Mononuclear cell (primary cell): ENCODE measurements around the gene OSBP. TPM values are rescaled to one million over a fixed set of nuclear protein-coding genes. Genes with fewer than 3 reads are reported as not detected.

Experiments used
- H3K27me3 ChIP-seq: 2 replicates; pipeline ENCODE4 v1.6.0; 2011; ENCODE audit warnings: low read length, control low read depth; ENCODE audit not compliant: insufficient read depth
- H3K4me1 ChIP-seq: 2 replicates; pipeline ENCODE4 v1.5.1; 2011; ENCODE audit warnings: mild to moderate bottlenecking, low read length, control low read depth; ENCODE audit not compliant: insufficient read depth
- H3K4me3 ChIP-seq: 2 replicates; pipeline ENCODE4 v1.5.1; 2011; ENCODE audit warnings: mild to moderate bottlenecking, low read length, moderate library complexity
- H3K9me3 ChIP-seq: 2 replicates; pipeline ENCODE4 v1.5.1; 2011; ENCODE audit warnings: low read depth, mild to moderate bottlenecking, control low read depth, low read length
- total RNA-seq: library from RNA; depleted of rRNA; stranded (reverse); fragments of >200 nt; gene quantifications from one replicate; pipeline ENCODE4 v1.2.3, GENCODE V29; 2012

Gene OSBP
- total RNA-seq, 1 donor = 49.3 TPM

DNA sequence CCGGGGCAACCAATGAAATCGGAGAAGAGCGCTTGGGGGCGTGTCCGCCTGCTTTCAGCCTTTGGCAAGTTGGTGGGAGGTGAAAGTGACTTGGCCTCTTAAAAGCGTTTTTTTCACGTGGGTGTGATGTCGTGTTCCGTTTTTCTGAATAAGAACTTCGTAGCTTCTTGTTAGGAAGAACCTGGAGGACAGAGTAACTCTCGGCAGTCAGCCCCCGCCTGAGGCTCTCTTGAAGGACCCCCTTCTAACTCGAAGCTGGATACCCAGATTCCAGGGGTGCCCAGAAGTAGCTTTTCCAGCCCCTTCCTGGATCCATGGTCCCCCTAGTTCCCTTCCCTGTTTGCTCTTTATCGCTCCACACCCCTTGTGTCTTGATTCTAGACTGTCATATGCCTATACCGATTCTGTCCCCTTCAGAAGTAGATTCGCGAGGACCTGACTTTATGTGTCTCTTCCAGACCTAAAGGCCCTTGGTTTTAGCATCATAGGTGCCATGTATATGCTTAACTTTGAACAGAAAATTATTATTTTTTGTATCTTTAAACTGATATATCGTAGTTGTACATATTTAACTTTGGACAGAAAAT is 915 bp upstream of the OSBP start:
- Histone ChIP-seq H3K4me3 (peak overlapping the region; percentile 43), H3K27me3 (no peaks in the 10 kb centered on the region), H3K9me3 (no peaks in the 10 kb centered on the region), H3K4me1 (peaks cover 38% of the 10 kb centered on the region)

DNA sequence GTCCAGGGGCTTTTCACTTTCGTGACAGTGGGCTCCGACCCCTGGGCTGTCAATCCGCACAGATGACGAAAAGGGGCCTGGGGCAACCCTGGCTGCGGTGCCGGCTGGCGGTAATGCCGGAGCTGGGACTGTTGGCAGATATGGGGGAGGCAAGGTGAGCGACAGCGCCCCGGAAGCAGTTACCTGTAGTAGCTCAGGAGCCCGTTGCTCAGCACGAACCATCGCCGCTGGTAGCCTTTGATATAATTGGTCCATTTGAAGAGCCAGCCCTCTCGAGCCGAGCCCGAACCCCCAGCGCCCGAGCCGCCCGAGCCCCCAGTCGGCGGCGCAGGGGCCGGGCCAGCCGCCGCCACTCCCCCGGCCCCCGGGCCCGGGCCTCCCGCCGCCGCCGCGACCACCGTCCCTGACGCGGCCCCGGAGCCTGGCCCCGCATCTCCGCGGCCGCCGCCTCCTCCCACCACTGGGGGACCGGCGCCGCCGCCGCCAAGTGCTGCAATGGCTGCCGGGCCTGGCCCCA is 396 bp downstream of the OSBP start:
- Histone ChIP-seq H3K27me3 (no peaks in the 10 kb centered on the region), H3K4me1 (peaks cover 39% of the 10 kb centered on the region), H3K9me3 (no peaks in the 10 kb centered on the region), H3K4me3 (peak overlapping the region; percentile 81)

DNA sequence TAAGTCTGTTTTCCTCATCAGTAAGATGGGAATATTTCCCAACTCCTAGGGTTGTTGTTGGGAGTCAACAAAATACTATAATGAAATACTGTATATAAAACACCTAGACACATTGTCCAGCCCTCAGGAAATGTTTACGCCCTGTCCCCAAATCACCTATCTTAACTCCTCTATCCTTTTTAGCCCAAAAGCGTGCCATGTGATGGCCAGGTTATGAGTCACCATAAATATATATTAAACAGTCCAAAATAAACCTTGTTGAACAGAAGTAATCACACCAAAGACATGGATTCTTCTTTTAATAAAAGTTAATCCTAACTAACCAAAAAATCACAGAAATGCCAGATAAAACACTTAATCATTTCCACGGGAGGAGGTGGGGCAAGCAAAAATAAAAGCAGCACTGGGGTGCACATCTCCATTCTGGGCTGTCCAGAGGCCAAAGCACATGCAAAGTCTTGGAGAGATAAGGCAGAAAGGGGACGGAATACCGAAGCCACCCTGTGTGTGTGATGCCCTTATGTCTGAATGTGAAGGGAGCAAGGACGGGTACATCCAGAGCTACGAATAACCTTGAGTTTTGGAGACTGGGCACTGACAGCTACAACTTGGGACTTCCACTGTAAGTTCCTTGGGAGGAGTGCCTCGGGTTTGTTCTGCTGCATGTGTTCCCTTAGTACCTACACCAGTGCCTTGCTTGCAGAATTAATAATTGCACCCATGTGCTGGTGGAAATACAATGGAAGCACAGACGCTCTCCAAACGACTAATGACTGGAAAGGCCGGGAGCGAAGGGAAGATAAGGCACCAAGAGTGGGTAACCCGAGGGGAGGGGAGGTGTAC is 1.1 kb downstream of the OSBP start:
- Histone ChIP-seq H3K4me3 (peak overlapping the region; percentile 81), H3K4me1 (peaks cover 39% of the 10 kb centered on the region), H3K27me3 (no peaks in the 10 kb centered on the region), H3K9me3 (no peaks in the 10 kb centered on the region)

DNA sequence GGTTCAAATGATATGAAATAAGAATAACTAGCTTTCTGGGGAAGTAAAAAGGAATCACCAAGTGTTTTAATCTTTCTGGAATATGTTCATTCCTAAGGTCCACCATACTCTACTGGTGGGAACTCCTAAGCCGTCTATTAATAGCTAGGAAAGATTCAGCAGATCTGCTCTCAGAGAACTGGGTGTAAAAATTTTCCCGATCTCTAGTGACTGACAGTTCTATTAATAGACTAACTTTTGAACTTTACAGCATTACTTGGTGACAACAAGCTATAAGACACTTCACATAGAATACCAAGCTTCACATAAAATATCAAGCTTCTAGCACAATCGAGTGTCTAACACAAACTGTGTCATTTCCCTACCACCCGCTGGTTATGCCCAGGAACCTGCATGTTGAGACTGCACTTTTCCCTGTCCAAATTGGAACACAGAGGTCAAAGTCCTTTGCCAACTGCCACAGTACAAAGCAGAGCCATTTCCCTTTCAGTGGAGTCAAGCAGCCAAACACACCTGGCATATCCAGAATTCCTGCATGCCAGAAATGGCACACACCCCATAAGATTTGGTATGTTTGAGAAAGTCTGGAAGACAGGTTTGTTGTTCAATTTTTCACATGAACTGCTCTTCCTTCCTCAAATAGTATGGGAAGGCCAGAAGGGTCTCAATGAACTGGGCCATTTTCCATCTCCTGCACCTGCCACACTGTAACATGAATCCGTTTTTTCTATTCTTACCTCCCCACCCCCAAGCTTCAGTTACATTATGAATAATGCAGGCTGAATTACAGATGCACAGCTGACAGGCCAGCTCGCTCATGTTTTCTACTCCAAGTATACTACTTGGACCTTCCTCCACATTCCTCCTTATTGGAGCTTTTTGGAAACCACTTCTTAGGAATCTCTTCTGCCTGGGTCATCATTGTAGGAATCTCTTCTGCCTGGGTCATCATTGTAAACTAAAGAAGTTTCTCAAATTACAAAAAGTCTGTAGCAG is 3.7 kb downstream of the OSBP start:
- Histone ChIP-seq H3K9me3 (no peaks in the 10 kb centered on the region), H3K4me1 (peaks cover 39% of the 10 kb centered on the region), H3K4me3 (no peak overlapping the region), H3K27me3 (no peaks in the 10 kb centered on the region)

DNA sequence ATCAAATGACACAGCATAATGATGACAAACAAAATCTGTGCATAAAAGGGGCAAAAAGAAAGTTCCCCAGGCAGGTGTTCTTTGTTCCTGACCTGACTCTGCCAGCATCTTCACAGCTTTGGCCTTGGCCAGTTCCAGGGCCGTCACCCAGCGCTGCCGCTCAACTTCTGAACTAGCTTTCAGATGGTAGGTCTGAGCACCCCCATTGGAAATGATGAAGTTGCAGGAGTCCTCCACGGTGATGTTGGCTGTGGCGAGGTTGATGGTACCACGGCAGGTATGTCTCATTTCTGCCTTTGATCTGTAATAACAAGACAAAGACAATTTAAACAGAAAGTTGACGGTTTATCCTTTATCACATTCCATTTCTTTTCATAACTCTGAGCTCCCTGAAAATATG is 5.3 kb downstream of the OSBP start:
- Histone ChIP-seq H3K4me1 (peaks cover 35% of the 10 kb centered on the region), H3K27me3 (no peaks in the 10 kb centered on the region), H3K9me3 (no peaks in the 10 kb centered on the region), H3K4me3 (no peak overlapping the region)

DNA sequence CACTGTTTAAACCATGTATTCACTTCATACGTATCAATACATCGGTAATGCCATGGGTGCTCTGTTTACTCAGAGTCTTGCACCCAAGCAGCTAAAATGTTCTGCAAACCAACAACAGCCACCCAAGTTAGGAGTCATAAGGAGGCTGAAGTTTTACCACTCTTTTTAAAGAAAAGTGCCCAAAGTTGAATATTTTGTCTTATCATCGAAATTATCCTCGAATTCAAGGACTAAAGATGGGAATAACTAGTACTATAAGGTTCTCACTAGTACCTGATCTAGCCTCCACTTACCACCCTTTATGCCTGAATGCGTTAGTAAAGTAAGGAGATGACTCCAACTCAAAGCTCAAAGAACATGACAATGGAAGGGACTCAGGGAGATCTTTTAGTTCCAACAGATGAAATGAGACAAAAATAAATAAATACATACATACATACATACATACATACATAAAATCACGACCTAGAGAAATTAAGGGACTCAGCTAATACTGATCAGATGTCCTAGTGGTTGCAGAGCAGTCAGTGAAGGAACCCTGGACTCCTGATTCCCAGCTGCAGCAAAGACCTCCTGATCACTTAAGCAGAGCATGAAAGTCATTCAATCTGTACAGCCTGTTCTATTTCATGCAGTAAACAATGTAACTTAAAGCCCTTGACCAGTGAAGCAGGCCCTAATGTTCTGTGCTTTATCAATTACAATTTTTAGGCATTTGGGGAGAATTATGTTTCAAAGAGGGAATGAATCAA is 7.7 kb downstream of the OSBP start:
- Histone ChIP-seq H3K4me3 (no peak overlapping the region), H3K4me1 (peaks cover 15% of the 10 kb centered on the region), H3K27me3 (no peaks in the 10 kb centered on the region), H3K9me3 (no peaks in the 10 kb centered on the region)

DNA sequence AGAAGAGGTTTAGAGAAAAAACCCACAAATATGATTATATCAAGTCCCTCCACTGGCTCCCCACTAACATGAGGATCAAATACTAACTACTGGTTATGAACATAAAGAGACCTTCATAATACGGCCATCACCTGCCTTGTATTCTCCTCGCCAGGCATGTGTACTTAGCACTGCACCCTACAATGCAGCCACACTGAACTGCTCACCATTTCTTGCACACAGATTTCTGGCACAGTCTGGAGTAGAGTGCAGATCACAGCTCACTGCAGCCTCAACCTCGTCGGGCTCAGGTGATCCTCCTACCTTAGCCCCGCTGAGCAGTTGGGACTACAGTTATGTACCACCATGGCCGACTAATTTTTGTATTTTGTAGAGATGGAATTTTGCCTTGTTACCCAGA is 13.1 kb downstream of the OSBP start:
- H3K4me3 ChIP-seq = no peak overlapping the region
- H3K4me1 ChIP-seq = no peaks in the 10 kb centered on the region
- no peaks in the 10 kb centered on the region for H3K9me3 ChIP-seq
- no peaks in the 10 kb centered on the region for H3K27me3 ChIP-seq

DNA sequence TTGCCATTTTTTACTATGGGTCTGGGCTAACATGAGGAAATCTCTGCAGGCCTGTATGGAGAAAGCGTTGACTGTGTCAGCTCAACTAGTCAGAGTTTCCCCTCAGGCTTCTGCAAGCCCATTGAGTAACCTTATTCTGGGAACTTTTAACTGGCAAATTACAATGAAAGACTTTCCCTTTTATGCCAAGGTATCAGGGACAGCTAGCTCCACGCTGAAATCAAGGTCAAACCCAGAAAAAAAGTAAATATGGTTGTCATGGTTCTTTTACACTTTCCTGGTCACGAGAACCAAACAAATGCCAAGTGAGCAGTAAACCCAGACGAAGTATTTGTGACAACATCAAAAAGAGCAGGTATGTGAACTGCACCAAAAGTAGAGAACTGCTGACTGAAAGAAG is 13.8 kb downstream of the OSBP start:
- Histone ChIP-seq H3K4me1 (no peaks in the 10 kb centered on the region), H3K9me3 (no peaks in the 10 kb centered on the region), H3K4me3 (no peak overlapping the region), H3K27me3 (no peaks in the 10 kb centered on the region)

DNA sequence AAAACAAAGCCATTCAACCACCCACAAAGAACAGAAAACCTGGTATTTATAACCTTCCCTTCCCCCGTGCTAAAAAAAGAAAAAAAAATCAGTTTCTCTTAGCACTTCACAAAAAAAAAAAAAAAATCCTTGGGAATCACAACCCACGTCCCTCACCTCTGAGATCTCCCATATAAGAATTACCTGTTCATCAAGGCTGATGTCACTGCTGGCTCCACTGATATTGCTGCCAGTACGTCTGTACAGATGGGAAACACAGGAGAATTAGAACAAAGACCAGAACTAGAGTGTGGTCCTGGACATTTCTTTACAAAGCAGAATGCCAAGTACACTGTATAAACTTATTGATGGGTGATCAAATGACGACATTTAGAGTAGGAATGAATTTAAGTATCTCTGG is 14.9 kb downstream of the OSBP start:
- no peaks in the 10 kb centered on the region for H3K9me3 ChIP-seq
- H3K4me1 ChIP-seq = no peaks in the 10 kb centered on the region
- no peaks in the 10 kb centered on the region for H3K27me3 ChIP-seq
- H3K4me3 ChIP-seq = no peak overlapping the region

DNA sequence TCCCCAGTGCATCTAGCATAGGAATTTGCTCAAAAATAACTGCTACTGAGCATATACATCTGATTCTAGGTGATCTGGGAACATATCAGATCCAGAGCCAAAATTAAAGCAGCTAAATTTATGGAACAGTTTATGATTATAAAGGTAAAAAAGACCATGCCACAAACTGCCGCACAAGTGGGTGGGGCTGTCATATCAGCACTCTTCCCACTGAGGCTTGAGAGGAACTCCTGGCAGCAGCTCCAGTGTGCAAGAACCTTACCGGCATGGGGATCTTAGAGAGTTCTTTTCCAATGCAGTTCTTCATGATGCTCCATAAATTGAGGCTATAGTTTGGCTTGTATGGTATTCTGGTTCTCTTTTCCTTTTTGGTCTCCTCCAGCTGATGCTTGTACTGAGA is 15.3 kb downstream of the OSBP start:
- Histone ChIP-seq H3K4me3 (no peak overlapping the region), H3K9me3 (no peaks in the 10 kb centered on the region), H3K4me1 (no peaks in the 10 kb centered on the region), H3K27me3 (no peaks in the 10 kb centered on the region)

DNA sequence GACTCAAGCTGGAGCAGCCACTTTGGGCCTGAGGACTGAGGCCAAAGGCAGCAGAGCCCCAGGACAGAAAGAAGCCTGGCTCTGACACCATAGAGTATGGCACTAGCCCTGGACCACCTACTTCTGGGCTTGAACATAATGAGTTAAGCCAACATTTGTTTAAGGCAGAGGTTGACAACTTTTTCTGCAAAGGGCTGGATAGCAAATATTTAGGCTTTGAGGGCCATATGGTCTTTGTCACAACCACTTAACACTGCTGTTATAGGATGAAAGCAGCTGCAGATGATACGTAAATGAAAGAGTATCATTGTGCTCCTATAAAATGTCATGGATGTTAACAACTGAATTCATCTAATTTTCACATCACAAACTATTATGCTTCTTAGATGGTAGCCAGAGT is 16.6 kb downstream of the OSBP start:
- no peaks in the 10 kb centered on the region for H3K27me3 ChIP-seq
- H3K4me1 ChIP-seq = no peaks in the 10 kb centered on the region
- no peak overlapping the region for H3K4me3 ChIP-seq
- no peaks in the 10 kb centered on the region for H3K9me3 ChIP-seq

DNA sequence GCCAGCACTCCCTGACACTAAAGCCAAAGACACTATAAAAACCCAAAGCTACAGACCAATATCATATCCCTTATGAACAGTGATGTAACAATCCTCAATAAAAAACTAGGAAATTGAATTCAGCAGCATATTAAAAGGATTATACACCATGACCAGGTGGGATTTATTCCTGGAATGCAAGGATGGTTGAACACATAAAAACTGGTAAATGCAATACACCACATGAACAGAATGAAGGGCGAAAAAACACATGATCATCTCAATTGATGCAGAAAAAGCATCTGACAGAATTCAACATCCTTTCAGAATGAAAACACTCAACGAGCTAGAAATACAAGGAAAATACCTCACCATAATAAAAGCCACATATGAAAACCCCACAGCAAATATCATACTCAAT is 31.3 kb downstream of the OSBP start:
- no peaks in the 10 kb centered on the region for H3K4me1 ChIP-seq
- no peaks in the 10 kb centered on the region for H3K27me3 ChIP-seq
- H3K4me3 ChIP-seq = no peak overlapping the region
- H3K9me3 ChIP-seq = no peaks in the 10 kb centered on the region

DNA sequence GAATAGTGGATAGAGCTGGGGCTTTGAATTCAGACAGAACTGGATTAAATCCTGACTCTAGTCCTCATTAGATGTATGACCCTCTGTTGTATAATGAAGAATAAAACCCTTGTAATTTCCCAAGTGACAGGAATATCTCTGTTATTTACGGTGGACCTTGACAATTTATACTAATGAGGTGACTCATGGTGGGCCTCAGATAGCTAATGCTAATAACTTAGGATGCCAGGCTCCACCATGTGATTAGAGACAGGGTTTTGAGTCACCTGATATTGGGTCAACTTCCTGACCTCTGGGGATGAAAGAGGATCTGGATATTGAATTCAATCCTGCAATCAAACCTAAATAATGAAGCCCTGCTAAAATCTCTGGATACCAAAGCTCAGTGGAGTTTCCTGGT is 33.6 kb downstream of the OSBP start:
- H3K4me3 ChIP-seq = no peak overlapping the region
- no peaks in the 10 kb centered on the region for H3K9me3 ChIP-seq
- H3K27me3 ChIP-seq = no peaks in the 10 kb centered on the region
- no peaks in the 10 kb centered on the region for H3K4me1 ChIP-seq

DNA sequence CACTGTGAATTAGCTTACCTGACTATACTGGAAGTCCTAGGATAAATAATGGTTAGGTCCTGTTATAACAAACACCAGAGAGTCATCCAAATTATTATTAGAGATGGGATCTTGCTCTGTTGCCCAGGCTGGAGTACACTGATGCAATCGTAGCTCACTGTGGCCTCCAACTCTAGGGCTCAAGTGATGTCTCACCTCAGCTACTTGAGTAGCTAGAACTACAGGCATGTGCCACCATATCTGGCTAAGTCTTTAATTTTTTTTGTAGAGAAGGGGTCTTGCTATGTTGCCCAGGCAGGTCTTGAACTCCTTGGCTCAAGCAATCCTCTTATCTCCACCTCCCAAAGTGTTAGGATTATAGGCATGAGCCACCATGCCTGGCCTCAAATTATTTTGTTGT is 37.2 kb downstream of the OSBP start:
- Histone ChIP-seq H3K9me3 (no peaks in the 10 kb centered on the region), H3K27me3 (no peaks in the 10 kb centered on the region), H3K4me1 (no peaks in the 10 kb centered on the region), H3K4me3 (no peak overlapping the region)
